ENCODE measurements around the gene TRIM24.

DNA sequence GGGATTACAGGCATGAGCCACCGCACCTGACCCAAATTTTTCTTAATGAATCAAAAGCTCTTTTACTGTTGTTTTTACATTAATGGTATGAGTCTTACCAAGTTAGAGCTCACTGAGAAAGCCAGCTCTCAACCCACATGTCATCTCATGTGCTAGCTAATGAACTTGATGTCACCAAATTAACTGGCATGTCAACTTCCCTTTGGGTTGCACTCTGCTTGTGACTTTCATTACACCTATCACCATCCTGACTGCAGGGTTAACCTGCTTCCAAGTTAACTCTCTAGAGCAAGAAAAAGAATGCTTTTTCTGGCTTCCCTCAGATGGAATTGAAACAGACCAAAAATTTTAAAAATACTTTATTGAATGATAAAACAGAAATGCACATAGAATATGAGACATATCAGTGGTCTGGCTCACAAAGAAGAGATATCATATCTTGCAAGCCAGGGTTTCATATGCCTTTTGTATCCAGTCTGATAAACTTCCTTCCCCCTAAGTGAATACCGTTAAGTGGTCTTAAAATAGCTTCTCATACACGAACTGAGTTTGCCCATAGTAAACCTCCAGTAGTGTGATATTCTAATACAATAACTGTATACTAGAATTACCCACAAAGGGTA, 42.9 kb upstream of the TRIM24 start:
- TF ChIP-seq POLR2A (IDR thresholded peaks at IDR 0.05; ENCODE audit: low read length) = no peak
- TF ChIP-seq GATA1 (IDR thresholded peaks at IDR 0.05; ENCODE audit: low read depth, low read length) = no peak
